ENCODE measurements around the gene TSPAN18. TPM values are rescaled to one million over a fixed set of nuclear protein-coding genes. Genes with fewer than 3 reads are reported as not detected.

Gene TSPAN18
- total RNA-seq, 2 donors from 2014 or later = 41.4 to 65.8 TPM

GRCh38 chr11:44934110-44934509, 207.3 kb downstream of the TSPAN18 start:
- intact Hi-C loops (cut with DNase I) = loop anchor here in 1 of 2 donors (2.0 to 10.0 kb wide), 2 partner anchors 171 to 361 kb away; no protein-coding TSS in a partner anchor
- no peak for DNase-seq (ENCODE audit: low spot score)

- no peak for DNase-seq (ENCODE audit: low spot score)
- intact Hi-C loops (cut with DNase I) = loop anchor here in 1 of 2 donors (2.0 to 10.0 kb wide), 3 partner anchors 170 to 398 kb away; no protein-coding TSS in a partner anchor
These were observed 208.0 kb downstream of the TSPAN18 start for GRCh38 chr11:44934735-44935250.

- DNase-seq (ENCODE audit: low spot score) = peak; percentile 94
- intact Hi-C loops (cut with DNase I) = loop anchor here (2.0 to 10.0 kb wide), 3 partner anchors 166 to 396 kb away; no protein-coding TSS in a partner anchor
These were observed 209.8 kb downstream of the TSPAN18 start for GRCh38 chr11:44936525-44936924.

- DNase-seq (ENCODE audit: low spot score) = no peak
- intact Hi-C loops (cut with DNase I) = loop anchor here (2.0 to 10.0 kb wide), 3 partner anchors 166 to 395 kb away; no protein-coding TSS in a partner anchor
These were observed 210.3 kb downstream of the TSPAN18 start for GRCh38 chr11:44936951-44937543.

GRCh38 chr11:44938066-44938691, 211.4 kb downstream of the TSPAN18 start:
- no peak for DNase-seq (ENCODE audit: low spot score)
- intact Hi-C loops (cut with DNase I) = loop anchor here in 1 of 2 donors (5.0 to 10.0 kb wide), 2 partner anchors 357 to 394 kb away; no protein-coding TSS in a partner anchor

- intact Hi-C loops (cut with DNase I) = loop anchor here in 1 of 2 donors (2.0 to 10.0 kb wide), 3 partner anchors 163 to 392 kb away; no protein-coding TSS in a partner anchor
These were observed 213.1 kb downstream of the TSPAN18 start for GRCh38 chr11:44939673-44940395.

GRCh38 chr11:44940404-44940803, 213.6 kb downstream of the TSPAN18 start:
- intact Hi-C loops (cut with DNase I) = loop anchor here in 1 of 2 donors (2.0 kb wide), 1 partner anchor 162 kb away; no protein-coding TSS in a partner anchor
- DNase-seq (ENCODE audit: low spot score) = no peak

More at GRCh38 chr11:44939673-44940395, 213.1 kb downstream of the TSPAN18 start:
- DNase-seq (ENCODE audit: low spot score) = no peak

- no peak for DNase-seq (ENCODE audit: low spot score)
- intact Hi-C loops (cut with DNase I) = loop anchor here in 1 of 2 donors (2.0 kb wide), 1 partner anchor 162 kb away; no protein-coding TSS in a partner anchor
These were observed 214.1 kb downstream of the TSPAN18 start for GRCh38 chr11:44940835-44941234.

- no peak for DNase-seq (ENCODE audit: low spot score)
- intact Hi-C loops (cut with DNase I) = loop anchor here in 1 of 2 donors (2.0 kb wide), 1 partner anchor 161 kb away; no protein-coding TSS in a partner anchor
These were observed 214.7 kb downstream of the TSPAN18 start for GRCh38 chr11:44941259-44942021.

GRCh38 chr11:44942029-44942955, 215.5 kb downstream of the TSPAN18 start:
- intact Hi-C loops (cut with DNase I) = no loop called here
- no peak for DNase-seq (ENCODE audit: low spot score)

GRCh38 chr11:44943118-44943517, 216.4 kb downstream of the TSPAN18 start:
- no peak for DNase-seq (ENCODE audit: low spot score)
- intact Hi-C loops (cut with DNase I) = no loop called here

GRCh38 chr11:44943696-44944095, 216.9 kb downstream of the TSPAN18 start:
- no peak for DNase-seq (ENCODE audit: low spot score)
- intact Hi-C loops (cut with DNase I) = no loop called here

GRCh38 chr11:44944181-44944852, 217.6 kb downstream of the TSPAN18 start:
- intact Hi-C loops (cut with DNase I) = no loop called here
- DNase-seq (ENCODE audit: low spot score) = no peak

GRCh38 chr11:44944853-44945235, 218.1 kb downstream of the TSPAN18 start:
- intact Hi-C loops (cut with DNase I) = no loop called here
- no peak for DNase-seq (ENCODE audit: low spot score)

GRCh38 chr11:44945666-44946065, 218.9 kb downstream of the TSPAN18 start:
- peak; percentile 88 for DNase-seq (ENCODE audit: low spot score)
- intact Hi-C loops (cut with DNase I) = no loop called here

- DNase-seq (ENCODE audit: low spot score) = peak; percentile 95
- intact Hi-C loops (cut with DNase I) = no loop called here
These were observed 219.5 kb downstream of the TSPAN18 start for GRCh38 chr11:44946263-44946662.

GRCh38 chr11:44947114-44947513, 220.4 kb downstream of the TSPAN18 start:
- no peak for DNase-seq (ENCODE audit: low spot score)
- intact Hi-C loops (cut with DNase I) = no loop called here
